GM19438 (cell line): ENCODE data around the gene SAFB.

Source experiments
- ATAC-seq: cut with Tn5 transposase; IDR thresholded peaks from one replicate; pipeline ENCODE4 v1.9.1; 2021; ENCODE audit warnings: low read depth; ENCODE audit not compliant: unreplicated experiment

The SAFB gene

DNA sequence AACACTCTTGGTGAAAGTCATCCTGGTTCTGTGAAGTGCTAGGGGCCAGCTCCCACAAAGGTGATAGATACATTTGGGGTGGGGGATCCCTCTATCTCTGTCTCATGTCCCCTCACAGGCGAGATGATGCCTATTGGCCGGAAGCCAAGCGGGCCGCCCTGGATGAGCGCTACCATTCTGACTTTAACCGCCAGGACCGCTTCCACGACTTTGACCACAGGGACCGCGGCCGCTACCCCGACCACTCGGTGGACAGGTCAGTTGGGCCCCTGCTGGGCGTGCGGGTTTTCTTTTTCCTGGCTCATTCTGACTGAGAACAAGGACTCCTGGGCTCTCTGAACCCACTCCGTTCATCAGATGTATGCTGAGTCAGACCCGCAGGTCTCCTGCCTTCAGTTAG is 41.0 kb downstream of the SAFB start:
- ATAC-seq = no peak

DNA sequence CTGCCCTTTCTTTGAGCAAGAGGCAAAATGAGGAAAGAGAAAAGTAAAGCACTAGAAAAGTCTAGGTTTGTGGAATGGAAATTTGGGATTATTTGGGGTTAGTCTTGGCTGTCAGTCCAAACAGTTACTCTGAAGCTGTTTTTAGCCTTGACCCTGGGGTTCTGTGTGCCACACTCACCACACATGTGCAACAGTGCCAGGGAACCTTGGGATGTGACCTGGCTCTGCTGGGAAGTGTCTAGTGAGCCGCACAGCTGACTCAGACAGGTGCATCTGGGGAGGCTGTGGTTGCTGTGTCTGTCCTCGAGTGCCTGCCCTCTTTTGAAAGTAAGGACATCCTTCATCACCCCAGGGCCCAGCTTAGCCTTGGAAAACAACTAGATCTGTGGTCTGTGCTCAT is 41.6 kb downstream of the SAFB start:
- ATAC-seq = no peak

DNA sequence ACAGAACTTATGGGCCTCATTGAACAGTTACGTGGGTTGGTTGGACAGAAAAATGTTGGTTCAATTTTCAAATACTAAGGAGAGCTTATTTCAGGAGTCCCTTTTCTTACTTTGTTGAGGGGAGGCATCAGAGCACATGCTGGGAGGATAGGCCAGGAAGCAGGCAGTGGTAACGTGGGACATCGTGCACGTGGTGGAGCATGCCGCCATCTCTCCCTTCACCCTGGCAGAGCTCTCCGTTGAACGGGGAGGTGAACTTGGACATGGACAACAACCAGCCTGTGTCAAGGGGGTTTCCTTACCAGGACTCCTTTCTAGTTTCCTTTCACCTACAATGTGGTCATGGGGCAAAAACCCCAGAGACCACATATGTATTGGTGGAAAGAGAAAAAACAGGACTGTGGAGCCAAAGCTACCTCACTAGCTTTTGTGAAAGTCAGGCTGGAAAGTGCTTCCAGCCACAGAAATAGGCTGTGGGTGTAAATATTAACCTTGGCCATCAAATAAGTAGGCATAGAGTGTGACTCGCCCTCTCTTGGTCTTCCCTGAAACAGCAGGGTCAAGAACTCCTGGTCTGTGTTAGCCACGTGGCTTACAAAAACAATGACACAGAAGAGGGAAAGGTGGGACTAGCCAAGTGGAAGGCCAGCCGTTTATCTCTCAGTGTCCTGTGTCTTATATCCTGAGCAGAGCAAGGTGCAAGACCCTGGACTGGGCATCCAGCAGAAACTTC is 43.1 kb downstream of the SAFB start:
- no peak for ATAC-seq

DNA sequence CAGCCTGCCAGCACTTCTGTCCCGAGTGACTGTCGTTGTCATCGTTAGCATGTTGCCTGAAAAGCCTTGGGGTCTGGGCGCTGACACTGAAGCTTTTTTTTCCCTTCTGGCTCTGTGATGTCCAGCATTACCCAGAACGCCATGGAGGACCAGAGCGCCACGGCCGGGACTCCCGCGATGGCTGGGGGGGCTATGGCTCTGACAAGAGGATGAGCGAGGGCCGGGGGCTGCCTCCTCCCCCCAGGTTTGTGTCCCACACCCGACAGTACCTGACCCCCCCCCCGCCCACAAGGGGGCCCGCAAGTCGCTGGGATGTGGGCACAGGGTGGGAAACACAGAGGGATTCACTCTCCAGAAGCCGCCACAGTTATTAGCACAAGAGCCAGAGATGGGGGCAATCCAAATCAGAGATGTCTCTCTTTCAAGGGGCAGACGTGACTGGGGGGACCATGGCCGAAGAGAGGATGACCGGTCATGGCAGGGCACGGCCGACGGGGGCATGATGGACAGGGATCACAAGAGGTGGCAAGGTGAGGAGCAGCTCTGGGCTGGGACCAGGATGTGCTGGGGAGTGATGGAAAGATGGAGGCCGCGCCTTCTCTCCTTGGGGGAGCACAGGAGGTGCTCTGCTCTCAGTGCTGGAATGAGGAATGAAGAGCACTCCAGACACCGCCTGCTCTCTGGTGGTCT is 44.2 kb downstream of the SAFB start:
- no peak for ATAC-seq

DNA sequence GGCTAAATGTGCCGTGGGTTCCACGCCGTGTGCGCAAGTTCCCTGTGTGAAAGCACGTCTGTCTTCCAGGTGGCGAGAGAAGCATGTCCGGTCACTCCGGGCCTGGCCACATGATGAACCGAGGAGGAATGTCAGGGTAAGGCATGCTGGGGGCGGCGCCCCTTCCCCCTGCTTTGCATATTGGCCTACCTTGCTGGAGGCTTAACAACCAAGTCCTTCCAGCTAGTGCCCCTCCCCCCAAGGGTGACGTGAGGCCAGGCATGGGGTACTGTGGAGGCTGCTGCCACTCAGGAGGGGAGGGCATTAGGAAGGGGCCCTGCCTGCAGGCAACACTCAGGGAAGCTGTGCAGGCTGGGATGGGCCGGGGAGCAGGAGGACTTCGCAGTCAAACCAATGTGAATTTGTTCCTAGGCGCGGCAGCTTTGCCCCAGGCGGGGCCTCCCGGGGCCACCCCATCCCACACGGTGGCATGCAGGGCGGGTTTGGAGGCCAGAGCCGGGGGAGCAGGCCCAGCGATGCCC is 44.9 kb downstream of the SAFB start:
- no peak for ATAC-seq

DNA sequence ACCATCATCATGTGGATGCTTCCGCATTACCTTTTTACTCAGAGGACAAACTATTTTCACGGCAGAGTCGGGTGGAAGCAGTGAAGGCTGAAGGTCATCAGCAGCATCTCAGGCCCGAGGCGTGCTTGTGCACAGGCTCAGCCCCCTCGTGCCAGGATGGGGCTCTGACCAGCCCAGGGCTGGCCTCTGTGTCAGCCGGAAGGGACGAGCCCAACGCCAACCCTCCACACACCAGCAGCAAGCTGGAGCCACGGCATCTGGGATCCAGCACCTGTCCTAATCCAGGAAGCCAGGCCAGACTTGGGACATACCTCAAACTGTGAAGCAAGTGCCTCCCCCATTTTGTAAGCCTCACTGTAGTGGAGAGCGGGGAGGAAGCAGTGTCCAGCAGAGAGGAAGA is 46.3 kb downstream of the SAFB start:
- ATAC-seq = no peak

DNA sequence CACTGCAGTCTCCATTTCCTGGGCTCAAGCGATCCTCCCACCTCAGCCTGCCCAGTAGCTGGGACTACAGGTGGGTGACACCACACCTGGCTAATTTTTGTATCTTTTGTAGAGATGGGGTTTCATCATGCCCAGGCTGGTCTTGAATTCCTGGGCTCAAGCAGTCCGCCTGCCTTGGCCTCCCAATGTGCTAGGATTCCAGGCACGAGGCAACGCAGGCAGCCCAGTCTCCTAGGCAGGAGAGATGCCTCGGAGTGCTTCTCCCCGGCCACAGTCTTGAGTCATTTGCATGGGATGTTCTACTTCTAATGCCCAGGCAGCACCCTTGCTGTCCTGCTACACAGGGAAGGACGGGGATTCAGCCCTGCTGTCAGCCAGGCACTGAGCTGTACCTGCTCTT is 48.7 kb downstream of the SAFB start:
- no peak for ATAC-seq

DNA sequence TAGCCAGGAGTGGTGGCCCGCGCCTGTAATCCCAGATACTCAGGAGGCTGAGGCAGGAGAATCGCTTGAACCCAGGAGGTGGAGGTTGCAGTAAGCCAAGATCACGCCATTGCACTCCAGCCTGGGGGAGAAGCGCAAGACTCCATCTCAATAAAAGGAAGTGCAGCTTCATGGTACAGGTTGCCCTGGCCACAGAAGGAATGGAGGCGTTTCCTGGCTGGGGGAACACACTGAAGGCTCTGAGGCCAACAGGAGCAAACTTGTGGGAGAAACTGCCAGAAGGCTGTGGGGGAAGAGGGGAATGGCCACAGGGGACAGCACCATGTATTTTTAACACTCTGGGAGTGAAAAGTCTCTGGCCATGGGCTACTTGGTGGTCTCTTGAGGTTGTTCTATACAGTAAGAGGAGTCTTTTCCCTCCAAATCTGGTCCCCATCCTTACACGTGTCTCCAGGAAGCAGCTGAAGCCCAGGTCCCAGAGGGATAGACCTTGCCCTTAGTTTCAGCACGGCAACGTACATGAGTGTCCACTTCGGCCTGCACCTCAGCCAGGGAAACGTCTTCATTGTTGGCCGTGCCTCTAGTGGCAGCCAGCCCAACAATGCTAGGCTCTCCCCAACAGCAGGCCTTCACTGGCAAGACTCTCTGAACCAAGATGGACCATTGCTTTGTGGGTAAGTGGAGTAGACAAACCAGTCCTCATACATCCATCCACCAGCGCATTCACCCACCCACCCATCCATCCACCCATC is 50.0 kb downstream of the SAFB start:
- no peak for ATAC-seq

DNA sequence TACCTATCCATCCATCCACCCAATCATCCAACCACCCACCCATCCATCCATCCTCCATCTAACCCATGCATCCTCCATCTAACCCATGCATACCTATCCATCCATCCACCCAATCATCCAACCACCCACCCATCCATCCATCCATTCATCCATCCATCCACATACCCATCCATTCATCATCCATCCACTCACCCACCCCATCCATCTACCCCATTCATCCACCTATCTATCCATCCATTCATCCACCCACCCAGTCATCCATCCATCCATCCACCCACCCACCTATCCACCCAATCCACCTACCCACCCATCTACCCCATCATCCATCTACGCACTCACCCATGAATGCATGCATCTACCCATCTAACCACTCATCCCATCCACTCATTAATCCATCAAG is 50.9 kb downstream of the SAFB start:
- no peak for ATAC-seq

DNA sequence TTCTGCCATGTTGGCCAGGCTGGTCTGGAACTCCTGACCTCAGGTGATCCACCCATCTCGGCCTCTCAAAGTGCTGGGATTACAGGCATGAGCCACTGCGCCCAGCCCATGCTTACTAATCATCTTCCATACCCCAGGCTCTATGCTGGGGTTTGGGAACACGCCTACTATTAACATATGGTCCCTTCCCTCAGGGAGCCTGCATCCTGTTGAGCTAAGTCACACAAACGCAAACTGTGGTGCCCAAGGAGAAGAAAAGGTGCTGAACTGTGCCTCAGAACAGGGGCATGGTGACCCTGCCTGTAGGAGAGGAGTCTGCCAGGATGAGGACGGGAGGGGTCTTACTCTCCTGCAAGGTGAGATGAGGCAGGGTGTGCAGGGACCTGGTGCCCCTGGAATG is 51.8 kb downstream of the SAFB start:
- no peak for ATAC-seq

DNA sequence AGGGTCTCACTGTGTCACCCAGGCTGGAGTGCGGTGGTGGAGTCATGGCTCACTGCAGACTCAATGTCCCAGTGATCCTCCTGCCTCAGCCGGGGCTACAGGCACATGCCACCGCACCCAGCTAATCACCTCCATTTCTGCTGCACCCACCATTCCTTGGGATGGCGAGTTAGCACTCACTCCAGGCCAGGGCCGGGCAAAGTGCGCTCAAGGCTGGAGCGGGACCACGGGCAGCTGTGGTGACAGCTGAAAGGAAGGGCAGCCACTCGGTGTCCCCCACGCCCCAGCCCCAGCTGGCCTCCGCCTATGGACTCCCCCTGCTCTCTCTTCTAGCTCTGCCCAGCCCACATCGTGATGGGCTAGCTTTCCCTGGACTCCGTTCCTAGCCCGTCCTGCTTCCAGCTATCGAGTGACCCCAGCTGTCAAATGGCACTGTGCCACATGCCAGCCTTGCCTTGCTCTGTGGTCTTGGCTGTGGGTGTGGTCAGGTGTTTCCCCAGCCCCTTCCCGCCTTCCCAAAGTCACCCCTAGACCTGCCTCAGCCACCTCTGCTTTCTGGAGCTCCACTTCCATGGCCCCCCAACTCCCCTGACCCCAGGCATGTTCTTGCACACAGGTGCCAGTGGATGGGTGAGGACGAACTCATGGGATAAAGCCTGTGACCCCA is 53.4 kb downstream of the SAFB start:
- ATAC-seq = no peak

DNA sequence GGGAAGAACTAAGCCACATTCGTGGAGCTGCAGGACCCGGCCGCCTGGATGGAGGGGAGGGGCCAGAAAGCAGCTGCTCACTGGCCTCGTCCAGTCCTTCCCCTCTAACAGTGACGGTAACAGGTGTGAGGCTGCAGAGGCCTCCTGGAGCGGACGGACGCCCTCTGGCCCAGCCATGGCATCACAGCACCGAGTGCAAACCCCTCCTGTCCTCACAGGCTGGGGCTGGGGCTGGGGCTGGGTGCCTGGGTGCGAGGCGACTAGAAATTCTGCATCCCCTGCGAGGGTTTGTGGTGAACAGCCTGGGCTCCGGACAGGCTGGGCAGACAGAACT is 53.9 kb downstream of the SAFB start:
- ATAC-seq = no peak

DNA sequence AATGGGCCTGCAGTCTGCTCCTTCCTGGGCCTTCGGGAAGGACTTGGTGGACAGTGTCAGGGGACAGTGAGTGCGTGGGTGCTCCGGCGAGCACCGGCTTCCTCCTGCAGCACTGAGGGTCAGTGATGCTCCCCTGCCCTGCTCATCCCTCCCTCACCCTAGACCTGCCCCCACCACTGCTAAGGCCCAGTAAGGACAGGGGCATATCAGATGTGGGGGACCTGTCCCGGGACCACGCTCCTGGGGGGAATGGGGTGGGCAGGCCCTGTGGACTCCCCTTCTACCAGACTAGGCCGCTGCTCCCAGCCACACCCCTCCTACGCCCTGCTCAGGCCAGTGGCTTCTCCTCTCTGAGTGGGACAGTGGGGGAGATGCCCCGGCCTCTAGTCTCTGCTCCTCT is 54.3 kb downstream of the SAFB start:
- ATAC-seq = no peak

DNA sequence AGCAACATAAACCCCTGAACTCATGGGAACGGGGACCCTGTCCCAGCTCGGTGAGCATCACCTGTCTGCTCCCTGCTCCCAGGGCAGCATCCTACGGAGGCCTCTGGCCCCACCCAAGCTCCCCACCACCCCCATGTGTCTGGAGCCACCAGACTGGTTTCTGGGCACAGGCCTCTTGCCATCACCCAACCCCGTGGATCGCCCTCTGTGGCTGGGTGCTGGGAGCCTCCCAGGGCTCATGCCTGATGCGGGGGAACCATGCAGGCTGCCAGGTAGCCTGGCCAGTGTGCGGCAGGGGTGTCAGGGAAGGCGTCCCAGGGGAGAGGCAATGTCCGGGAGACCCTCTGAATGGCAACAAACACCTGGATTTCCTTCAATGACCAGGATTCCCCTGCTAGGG is 54.7 kb downstream of the SAFB start:
- no peak for ATAC-seq

DNA sequence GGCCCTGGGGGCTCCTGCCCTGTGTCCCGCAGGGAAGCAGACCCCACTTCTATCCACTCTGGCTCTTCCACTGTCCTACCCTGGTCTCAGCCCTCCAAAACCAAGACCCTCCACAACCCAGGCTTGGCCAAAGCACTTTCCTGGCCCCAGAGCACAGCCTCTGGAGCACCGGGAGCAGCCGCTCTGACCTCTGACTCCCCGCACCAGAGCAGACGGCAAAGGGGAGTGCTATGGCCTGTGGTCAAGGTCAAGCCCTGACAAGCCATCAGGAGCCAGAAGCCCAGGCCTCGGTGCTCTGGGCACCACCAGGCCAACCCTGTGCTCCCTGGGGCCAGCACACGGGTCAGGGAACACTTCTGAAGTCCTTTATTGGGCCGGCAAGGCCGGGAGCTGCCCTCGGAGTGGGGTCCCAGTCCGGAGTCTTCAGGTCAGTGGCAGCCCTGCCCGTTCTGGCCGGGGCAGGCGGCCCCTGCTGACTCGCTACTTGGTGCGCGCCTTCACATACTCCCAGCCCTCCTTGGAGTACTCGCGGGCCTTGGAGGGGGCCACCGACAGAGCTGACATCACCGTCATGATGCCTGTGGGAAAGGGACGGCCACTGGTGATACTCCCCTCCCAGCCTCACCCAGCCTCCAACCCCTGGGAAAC is 55.3 kb downstream of the SAFB start:
- ATAC-seq = no peak

DNA sequence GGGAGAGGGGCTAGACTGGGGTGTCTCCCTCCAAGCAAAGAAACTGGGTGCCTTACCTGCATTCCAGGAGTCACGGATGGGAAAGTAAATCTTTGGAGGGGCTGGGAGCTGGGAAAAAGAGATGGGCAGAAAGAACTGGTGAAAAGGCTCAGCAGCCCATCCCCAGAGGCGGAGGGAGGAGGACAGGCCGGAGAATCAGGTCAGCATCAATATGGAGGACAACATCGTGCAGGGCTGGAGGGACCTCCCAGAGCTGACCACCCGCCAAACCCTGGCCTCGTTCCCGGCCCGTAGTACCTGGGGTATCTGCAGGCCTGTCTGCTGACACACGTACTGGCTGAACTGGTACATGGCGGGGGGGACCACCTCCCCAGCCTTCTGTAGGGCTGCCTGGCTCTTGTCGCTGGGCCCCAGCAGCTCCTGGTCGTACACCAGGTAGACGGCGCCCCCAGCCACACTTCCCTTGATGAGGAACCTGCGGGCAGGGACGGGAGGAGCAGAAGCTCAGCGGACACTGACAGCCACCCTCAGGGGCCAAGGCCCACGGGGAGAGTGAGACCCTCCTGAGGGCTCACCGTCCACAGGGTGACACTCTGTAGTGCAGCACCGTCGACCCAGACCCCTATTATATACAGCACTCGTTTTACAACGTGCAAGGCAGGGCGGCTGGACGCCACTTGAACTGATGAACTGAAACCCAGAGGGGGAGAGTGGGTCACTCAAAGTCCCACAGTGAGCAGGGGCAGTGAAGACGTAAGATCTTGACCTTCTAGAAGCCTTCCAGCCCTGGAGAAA is 56.6 kb downstream of the SAFB start:
- ATAC-seq = no peak

DNA sequence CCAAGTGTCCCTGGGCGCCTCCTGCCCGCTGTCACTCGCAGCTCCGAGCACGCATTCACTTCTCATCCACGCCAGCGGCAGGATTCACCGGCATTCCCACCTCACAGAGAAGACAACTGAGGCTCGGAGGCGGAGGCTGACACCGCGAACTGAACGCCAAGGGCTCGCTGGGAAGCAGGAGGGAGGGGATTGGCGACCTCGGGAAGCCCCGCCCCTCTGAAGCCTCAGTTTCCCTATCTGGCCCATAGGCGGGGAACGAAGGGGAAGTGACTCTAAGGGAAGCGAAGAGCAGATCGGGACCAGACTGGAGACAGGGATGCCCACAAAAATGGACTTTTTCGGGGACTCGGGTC is 57.2 kb downstream of the SAFB start:
- no peak for ATAC-seq

DNA sequence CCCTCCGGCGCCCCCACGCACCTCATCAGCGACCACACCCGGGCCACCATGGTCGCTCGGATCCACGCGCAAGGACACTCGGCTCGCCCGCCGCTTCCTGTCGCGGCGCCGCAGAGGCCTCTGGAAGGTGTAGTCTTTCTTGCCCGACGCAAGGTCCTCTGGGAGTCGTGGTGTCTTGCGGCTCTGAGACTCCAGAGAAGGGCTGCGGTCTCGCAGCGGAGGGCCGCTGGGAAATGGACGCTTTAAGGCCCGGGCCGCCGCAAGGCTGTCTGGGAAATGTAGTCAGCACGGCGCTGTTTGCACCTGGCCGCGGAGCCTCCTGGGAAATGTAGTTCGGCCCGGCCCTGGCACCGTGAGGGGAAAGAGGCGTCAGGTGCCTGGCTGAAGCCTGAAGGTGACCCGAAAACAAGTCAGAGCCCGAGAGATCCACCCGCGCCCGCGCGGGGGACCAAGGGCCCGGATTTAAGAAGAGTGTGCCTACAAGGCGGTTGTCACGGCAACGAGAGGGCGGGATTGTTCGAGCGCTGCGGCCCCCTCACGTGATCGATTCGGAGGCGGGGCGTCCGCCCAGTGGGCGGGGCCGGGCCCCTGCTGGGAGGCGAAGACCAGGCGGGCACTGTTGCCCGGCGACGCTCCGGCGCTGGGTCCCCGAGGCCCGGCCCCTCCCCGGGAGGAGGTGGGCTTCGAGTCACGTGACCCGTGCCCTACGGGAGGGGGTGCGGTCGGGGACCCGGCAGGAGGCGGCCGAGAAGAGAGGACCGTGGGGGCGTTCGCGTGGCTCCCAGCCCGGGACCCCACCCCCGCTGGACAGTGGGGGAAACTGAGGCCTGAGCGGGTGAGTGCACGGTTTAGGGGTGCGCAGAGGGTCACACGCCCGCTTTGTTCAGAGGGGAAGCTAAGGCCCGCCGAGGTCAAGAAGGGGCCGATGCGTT is 57.8 kb downstream of the SAFB start, which contains the start of the genes HSD11B1L and MICOS13:
TSS of gene HSD11B1L (plus strand) at position 591 of the 932 bp plus-strand sequence. CDS start 3,806 bp downstream, outside the sequence.
TSS of gene MICOS13 (minus strand) at position 80 of the 932 bp plus-strand sequence. CDS start at position 50, 30 bp downstream.
- ATAC-seq = peak; percentile 82
